Testis (tissue), 3 donors: ENCODE measurements around the gene GJA4. TPM values are rescaled to one million over a fixed set of nuclear protein-coding genes. Genes with fewer than 3 reads are reported as not detected.
A peak's percentile ranks its signal among the peaks of the same experiment; 100 is the strongest.

ENCODE experiments used
- DNase-seq: peaks from one replicate; pipeline ENCODE4 v3.0.0-alpha.2; 2019
- H3K27ac ChIP-seq, 2 donors: fragments of 200-600 bp; sonication (generic); one replicate each; pipeline ENCODE4 v1.5.1; 2019
- H3K27me3 ChIP-seq: fragments of 200-600 bp; sonication (generic); one replicate; pipeline ENCODE4 v1.5.1; 2019
- H3K36me3 ChIP-seq: fragments of 200-600 bp; sonication (generic); one replicate; pipeline ENCODE4 v1.5.1; 2017; ENCODE audit warnings: low read depth; ENCODE audit errors: missing control alignments
- H3K4me1 ChIP-seq: fragments of 200-600 bp; sonication (generic); one replicate; pipeline ENCODE4 v1.5.1; 2019
- H3K4me3 ChIP-seq, 2 donors: fragments of 200-600 bp; sonication (generic); one replicate each; pipeline ENCODE4 v1.5.1; 2017 to 2019
- H3K9me3 ChIP-seq: fragments of 200-600 bp; sonication (generic); one replicate; pipeline ENCODE4 v1.5.1; 2017
- CTCF ChIP-seq, 3 experiments: fragments of 450-650 bp in 2 of 3; fragments of 200-600 bp in 1 of 3; sonication (generic) in 1 of 3; IDR thresholded peaks; one replicate each; pipeline ENCODE4 v1.5.1; 2016 to 2019; ENCODE audit warnings: antibody characterized with exemption in 3 of 3, mild to moderate bottlenecking in 2 of 3, moderate library complexity in 1 of 3
- POLR2A ChIP-seq: fragments of 450-650 bp; IDR thresholded peaks from one replicate; pipeline ENCODE4 v1.6.1; 2017; ENCODE audit warnings: antibody characterized with exemption, mild to moderate bottlenecking, moderate library complexity
- WGBS, 2 donors: methylation state at CpG; one replicate each; pipeline ENCODE4 v1.1.5; 2018; 5-methylcytosine and 5-hydroxymethylcytosine counted together
- intact Hi-C: fragments of 100-400 bp; cut with DNase I; formaldehyde crosslinking; loops from one replicate; pipeline ENCODE4 v1.15.1; 2023; ENCODE audit warnings: low total_unique reads
- polyA plus RNA-seq: library from polyadenylated mRNA; stranded (reverse); fragments of 350-450 nt; fragmentation: Illumina TruSeq; extraction: RNeasy Lipid Tissue Mini Kit (QIAGEN cat#74804); gene quantifications from one replicate; pipeline ENCODE4 v1.2.3, GENCODE V29; 2014; ENCODE audit warnings: low read depth, low replicate concordance; ENCODE audit not compliant: insufficient read depth
- total RNA-seq, 2 donors: library from RNA; depleted of rRNA; stranded (reverse); fragments of >200 nt; gene quantifications; one replicate each; pipeline ENCODE4 v1.2.3, GENCODE V29; 2016

The GJA4 gene
- total and polyA plus RNA-seq, 3 donors from 2014 or later: 10.9 to 11.9 (median 11.3) TPM

DNA sequence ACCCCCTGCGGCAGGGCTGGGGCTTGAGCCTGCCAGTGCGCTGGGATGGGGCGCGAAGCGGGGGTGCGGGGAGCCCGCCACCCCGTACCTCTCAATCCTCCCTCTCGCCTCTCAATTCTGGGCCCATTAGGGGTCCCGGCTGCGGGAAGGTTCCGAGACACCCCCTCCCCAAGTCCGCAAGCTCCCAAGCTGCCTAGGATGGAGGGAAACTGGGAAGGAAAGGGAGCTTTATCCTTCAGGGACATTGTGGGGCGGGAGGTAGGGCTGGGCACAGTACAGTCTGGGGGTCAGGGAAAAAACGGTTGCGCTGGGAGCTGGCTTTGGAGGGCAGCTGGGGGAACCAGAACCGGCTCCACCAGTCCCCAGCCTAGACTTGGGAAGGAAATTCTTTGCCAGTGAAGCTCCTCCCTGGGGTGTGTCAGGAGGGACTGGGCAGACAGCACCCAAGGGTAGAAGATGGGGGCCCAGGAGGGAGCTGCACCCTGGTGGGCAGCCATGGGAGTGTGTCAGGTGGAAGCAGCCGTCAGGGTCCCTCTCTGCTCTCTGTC lies 10.9 kb upstream of the GJA4 start:
- 7 to 10% methylated on average over 9 to 18 of the region's 18 CpGs for WGBS, 2 donors
- Histone ChIP-seq H3K4me1 (peaks cover 17% of the 10 kb centered on the region), H3K27me3 (peaks cover 5% of the 10 kb centered on the region), H3K4me3 (peak overlapping the region; percentile 29 to 46), H3K27ac (no peak overlapping the region), H3K36me3 (no peaks in the 10 kb centered on the region), H3K9me3 (no peaks in the 10 kb centered on the region)
- no peak for DNase-seq
- intact Hi-C loops: no loop called here
- TF ChIP-seq POLR2A: no peak
- no peak for TF ChIP-seq CTCF (IDR thresholded peaks at IDR 0.05)

- Histone ChIP-seq H3K4me1 (peaks cover 17% of the 10 kb centered on the region), H3K36me3 (no peaks in the 10 kb centered on the region), H3K27me3 (peaks cover 5% of the 10 kb centered on the region), H3K27ac (no peak overlapping the region), H3K4me3 (no peak overlapping the region), H3K9me3 (no peaks in the 10 kb centered on the region)
- 88 to 92% methylated on average over 27 to 28 of the region's 28 CpGs for WGBS, 2 donors
- TF ChIP-seq CTCF (IDR thresholded peaks at IDR 0.05): no peak
- TF ChIP-seq POLR2A: no peak
- no peak for DNase-seq
- intact Hi-C loops: no loop called here
These were observed 8.0 kb upstream of the GJA4 start for GRCh38 chr1:34784751-34785221.

GRCh38 chr1:34785231-34785874 lies 7.4 kb upstream of the GJA4 start:
- DNase-seq: no peak
- no peak overlapping the region for H3K27ac ChIP-seq
- peaks cover 17% of the 10 kb centered on the region for H3K4me1 ChIP-seq
- no peaks in the 10 kb centered on the region for H3K9me3 ChIP-seq
- 87 to 89% methylated on average over 16 to 22 of the region's 22 CpGs for WGBS, 2 donors
- no peak for TF ChIP-seq CTCF (IDR thresholded peaks at IDR 0.05)
- no peak for TF ChIP-seq POLR2A
- intact Hi-C loops: no loop called here
- no peak overlapping the region for H3K4me3 ChIP-seq
- H3K36me3 ChIP-seq: no peaks in the 10 kb centered on the region
- peaks cover 5% of the 10 kb centered on the region for H3K27me3 ChIP-seq

DNA sequence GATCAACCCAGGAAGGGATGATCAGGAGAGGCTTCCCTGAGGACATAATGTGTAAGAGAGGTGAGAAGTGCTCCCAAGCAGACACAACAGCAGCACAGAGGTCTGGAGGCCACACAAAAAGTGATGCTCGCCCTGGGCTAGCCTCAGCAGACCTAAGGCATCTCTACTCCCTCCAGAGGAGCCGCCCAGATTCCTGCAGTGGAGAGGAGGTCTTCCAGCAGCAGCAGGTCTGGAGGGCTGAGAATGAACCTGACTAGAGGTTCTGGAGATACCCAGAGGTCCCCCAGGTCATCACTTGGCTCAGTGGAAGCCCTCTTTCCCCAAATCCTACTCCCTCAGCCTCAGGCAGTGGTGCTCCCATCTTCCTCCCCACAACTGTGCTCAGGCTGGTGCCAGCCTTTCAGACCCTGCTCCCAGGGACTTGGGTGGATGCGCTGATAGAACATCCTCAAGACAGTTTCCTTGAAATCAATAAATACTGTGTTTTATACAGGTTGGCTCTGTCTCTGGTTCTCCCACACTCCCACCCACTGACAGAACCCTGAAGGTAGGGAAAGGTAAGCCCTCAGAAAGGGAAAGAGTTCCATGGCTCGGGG lies 6.8 kb upstream of the GJA4 start:
- no peak overlapping the region for H3K27ac ChIP-seq
- intact Hi-C loops: no loop called here
- WGBS, 2 donors: 41 to 75% methylated on average over 2 to 4 of the region's 4 CpGs
- H3K4me3 ChIP-seq: no peak overlapping the region
- no peaks in the 10 kb centered on the region for H3K36me3 ChIP-seq
- no peak for TF ChIP-seq POLR2A
- no peak for TF ChIP-seq CTCF (IDR thresholded peaks at IDR 0.05)
- H3K4me1 ChIP-seq: peaks cover 17% of the 10 kb centered on the region
- peaks cover 3% of the 10 kb centered on the region for H3K27me3 ChIP-seq
- no peaks in the 10 kb centered on the region for H3K9me3 ChIP-seq
- DNase-seq: no peak
